Forelimb muscle (tissue), 1 donor: ENCODE results near the gene PRMT3. TPM values are rescaled to one million over a fixed set of nuclear protein-coding genes. Genes with fewer than 3 reads are reported as not detected.
"Not testable (repeated sequence)": the region's sequence is repeated elsewhere in the genome, so short reads cannot be mapped to it uniquely, and the experiment has no call there.

Experiments used
- DNase-seq: peaks from one replicate; pipeline ENCODE4 v3.0.0-alpha.2; 2013; ENCODE audit warnings: low read depth
- polyA plus RNA-seq: library from polyadenylated mRNA; unstranded; fragments of 120-200 nt; gene quantifications from one replicate; pipeline ENCODE4 v1.2.1, GENCODE V29; 2013; ENCODE audit not compliant: insufficient read length

Gene PRMT3
- polyA plus RNA-seq, 1 donor = 12.3 TPM

GRCh38 chr11:20374741-20375300, 12.7 kb upstream of the PRMT3 start:
- DNase-seq = no peak

- no peak for DNase-seq
Observed at GRCh38 chr11:20376162-20376730, 11.3 kb upstream of the PRMT3 start.

GRCh38 chr11:20385996-20386395, 1.5 kb upstream of the PRMT3 start:
- not testable (repeated sequence) for DNase-seq

GRCh38 chr11:20388096-20389055, 860 bp downstream of the PRMT3 start:
- no peak for DNase-seq

- no peak for DNase-seq
Observed at GRCh38 chr11:20397281-20397680, 9.8 kb downstream of the PRMT3 start.

GRCh38 chr11:20399498-20399897, 12.0 kb downstream of the PRMT3 start:
- DNase-seq = no peak

GRCh38 chr11:20403059-20403458, 15.5 kb downstream of the PRMT3 start:
- DNase-seq = no peak

GRCh38 chr11:20406484-20406883, 19.0 kb downstream of the PRMT3 start:
- no peak for DNase-seq

- DNase-seq = no peak
Observed at GRCh38 chr11:20407344-20407743, 19.8 kb downstream of the PRMT3 start.

GRCh38 chr11:20415432-20415831, 27.9 kb downstream of the PRMT3 start:
- DNase-seq = no peak

- DNase-seq = no peak
Observed at GRCh38 chr11:20417771-20418170, 30.3 kb downstream of the PRMT3 start.

- DNase-seq = no peak
Observed at GRCh38 chr11:20421946-20422345, 34.4 kb downstream of the PRMT3 start.

GRCh38 chr11:20429216-20429615, 41.7 kb downstream of the PRMT3 start:
- no peak for DNase-seq

GRCh38 chr11:20438637-20439036, 51.1 kb downstream of the PRMT3 start:
- DNase-seq = no peak

- DNase-seq = no peak
Observed at GRCh38 chr11:20443596-20443995, 56.1 kb downstream of the PRMT3 start.

- no peak for DNase-seq
Observed at GRCh38 chr11:20444535-20444934, 57.0 kb downstream of the PRMT3 start.

GRCh38 chr11:20448834-20449233, 61.3 kb downstream of the PRMT3 start:
- no peak for DNase-seq

- DNase-seq = no peak
Observed at GRCh38 chr11:20450829-20451228, 63.3 kb downstream of the PRMT3 start.

- no peak for DNase-seq
Observed at GRCh38 chr11:20451568-20451967, 64.1 kb downstream of the PRMT3 start.

- DNase-seq = no peak
Observed at GRCh38 chr11:20452585-20452984, 65.1 kb downstream of the PRMT3 start.

GRCh38 chr11:20453657-20454316, 66.3 kb downstream of the PRMT3 start:
- no peak for DNase-seq
